ENCODE measurements around the gene ACVR1B.
A peak's percentile ranks its signal among the peaks of the same experiment; 100 is the strongest.

The ACVR1B gene

DNA sequence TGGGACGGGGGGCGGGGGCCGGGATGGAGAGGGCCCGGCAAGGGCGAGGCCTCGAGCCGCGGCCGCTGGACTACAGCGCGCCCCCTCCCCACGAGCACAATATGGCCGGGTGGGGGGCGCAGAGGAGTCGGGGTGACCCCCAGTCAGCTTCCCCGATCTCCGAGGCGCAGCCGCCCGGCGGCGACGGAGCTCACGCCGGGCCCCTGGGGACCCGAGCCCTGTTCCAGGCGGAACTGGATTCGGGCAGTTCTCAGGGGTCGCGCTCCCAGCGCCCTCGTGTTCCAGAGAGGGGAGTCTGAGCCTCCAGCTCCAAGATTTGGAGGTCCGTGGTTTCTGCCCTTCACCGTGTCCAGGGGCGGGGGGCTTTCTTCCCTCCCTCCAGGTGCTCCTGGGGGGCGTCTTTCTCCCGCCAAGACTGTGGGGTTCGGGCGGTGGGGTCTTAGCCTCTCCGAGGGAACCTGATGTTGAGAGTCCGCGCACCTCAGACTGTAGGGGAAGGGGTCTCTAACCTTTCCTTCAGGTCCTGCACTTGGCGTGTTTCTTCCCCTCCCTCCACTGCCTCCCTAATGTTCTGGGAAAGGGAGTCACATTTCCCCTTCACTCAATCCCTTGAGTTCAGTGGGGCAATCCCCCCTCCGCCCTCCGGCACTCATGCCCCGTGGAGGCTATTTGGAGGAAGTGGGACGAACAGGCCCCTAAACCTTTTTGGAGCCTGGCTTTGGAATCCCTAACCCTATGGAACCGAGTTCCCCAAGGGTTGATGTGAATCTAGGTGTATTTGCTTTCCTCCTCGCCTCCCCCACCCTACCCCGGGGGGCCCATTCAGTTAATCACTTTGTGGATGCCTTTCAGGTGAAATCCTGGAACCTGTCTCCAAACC is 584 bp downstream of the ACVR1B start:
- H3K27me3 ChIP-seq (replicated peaks; ENCODE audit: insufficient read depth, low read length) = peaks cover 43% of the 10 kb centered on the region
- no peak overlapping the region for H3K27ac ChIP-seq (ENCODE audit: low read length)

DNA sequence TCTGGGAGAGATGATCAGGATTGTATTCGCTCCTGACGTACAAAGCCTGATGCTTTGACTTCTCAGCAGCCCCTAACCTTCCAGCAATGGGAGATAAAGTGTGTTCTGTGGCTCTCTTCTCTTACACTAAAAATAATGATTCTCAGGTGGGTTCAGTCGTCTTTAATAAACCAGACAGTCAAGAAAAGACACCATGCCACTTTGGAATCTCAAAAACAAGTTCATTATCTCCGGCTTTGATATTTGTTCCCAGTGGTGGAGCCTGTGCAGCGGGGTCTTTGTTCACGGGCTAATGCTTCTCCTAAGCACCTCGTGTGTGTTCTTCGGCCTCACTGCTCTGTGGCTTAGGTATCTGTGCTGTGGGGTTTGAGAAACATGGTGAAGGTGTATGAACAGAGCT is 1.6 kb downstream of the ACVR1B start:
- peaks cover 35% of the 10 kb centered on the region for H3K27me3 ChIP-seq (replicated peaks; ENCODE audit: insufficient read depth, low read length)

More for the DNA sequence above, 584 bp downstream of the ACVR1B start:
- TF ChIP-seq EZH2 (optimal IDR thresholded peaks at IDR 0.05; ENCODE audit: low read depth, low read length) (no peak), EZH2phosphoT487 (IDR thresholded peaks at IDR 0.05; ENCODE audit: low read length) (no peak)
- TF ChIP-seq, protein P1, sequence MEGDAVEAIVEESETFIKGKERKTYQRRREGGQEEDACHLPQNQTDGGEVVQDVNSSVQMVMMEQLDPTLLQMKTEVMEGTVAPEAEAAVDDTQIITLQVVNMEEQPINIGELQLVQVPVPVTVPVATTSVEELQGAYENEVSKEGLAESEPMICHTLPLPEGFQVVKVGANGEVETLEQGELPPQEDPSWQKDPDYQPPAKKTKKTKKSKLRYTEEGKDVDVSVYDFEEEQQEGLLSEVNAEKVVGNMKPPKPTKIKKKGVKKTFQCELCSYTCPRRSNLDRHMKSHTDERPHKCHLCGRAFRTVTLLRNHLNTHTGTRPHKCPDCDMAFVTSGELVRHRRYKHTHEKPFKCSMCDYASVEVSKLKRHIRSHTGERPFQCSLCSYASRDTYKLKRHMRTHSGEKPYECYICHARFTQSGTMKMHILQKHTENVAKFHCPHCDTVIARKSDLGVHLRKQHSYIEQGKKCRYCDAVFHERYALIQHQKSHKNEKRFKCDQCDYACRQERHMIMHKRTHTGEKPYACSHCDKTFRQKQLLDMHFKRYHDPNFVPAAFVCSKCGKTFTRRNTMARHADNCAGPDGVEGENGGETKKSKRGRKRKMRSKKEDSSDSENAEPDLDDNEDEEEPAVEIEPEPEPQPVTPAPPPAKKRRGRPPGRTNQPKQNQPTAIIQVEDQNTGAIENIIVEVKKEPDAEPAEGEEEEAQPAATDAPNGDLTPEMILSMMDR (IDR thresholded peaks at IDR 0.05; ENCODE audit: low read length) = no peak
- Histone ChIP-seq H3K4me1 (ENCODE audit: low read length) (peaks cover 14% of the 10 kb centered on the region), H3F3A (ENCODE audit: insufficient read depth, low read length) (peaks cover 12% of the 10 kb centered on the region; the same call in 1 of the 2 replicates), H4K20me1 (ENCODE audit: insufficient read depth, low read length) (no peaks in the 10 kb centered on the region), H3K79me2 (ENCODE audit: low read length) (no peaks in the 10 kb centered on the region), H3K4me2 (ENCODE audit: low read depth, low read length) (peak overlapping the region; percentile 88), H3K9me2 (replicated peaks; ENCODE audit: insufficient read depth, low read length) (no peaks in the 10 kb centered on the region), H2AFZ (ENCODE audit: low read length) (peak overlapping the region; percentile 80), H3K4me3 (ENCODE audit: low read length) (peak overlapping the region; percentile 64), H3K9me3 (replicated peaks; ENCODE audit: insufficient read depth, low read length) (no peaks in the 10 kb centered on the region), H3K9ac (ENCODE audit: low read length) (peak overlapping the region; percentile 65), H3K36me3 (replicated peaks; ENCODE audit: insufficient read depth, low read length) (no peaks in the 10 kb centered on the region)
- DNase-seq = no peak

DNA sequence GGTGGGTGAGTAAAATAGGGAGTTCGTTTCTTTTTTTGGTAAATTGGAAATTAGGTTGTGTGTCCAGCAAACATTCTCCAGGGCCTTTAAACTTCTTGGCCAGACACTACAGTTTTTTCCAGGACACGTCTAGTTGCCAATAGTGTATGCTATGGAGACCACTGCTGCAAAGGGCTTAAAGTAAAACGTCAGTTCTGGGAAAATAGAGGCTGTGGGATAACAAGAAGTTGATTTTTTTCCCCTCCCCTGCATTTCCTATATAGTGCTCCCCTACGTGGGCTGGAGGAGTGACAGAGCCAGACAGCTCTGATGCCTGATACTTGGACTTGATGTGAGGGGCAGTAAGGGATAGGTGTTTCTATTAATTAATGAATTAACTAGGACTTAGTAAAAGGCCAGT is 2.4 kb downstream of the ACVR1B start:
- no peak overlapping the region for H2AFZ ChIP-seq (ENCODE audit: low read length)
- TF ChIP-seq EZH2 (optimal IDR thresholded peaks at IDR 0.05; ENCODE audit: low read depth, low read length) = no peak
- no peak for TF ChIP-seq EZH2phosphoT487 (IDR thresholded peaks at IDR 0.05; ENCODE audit: low read length)
- TF ChIP-seq, protein P1 (IDR thresholded peaks at IDR 0.05; ENCODE audit: low read length) = no peak
- H3K9me2 ChIP-seq (replicated peaks; ENCODE audit: insufficient read depth, low read length) = no peaks in the 10 kb centered on the region
- H3K9ac ChIP-seq (ENCODE audit: low read length) = no peak overlapping the region
- DNase-seq = no peak
- no peaks in the 10 kb centered on the region for H3K9me3 ChIP-seq (replicated peaks; ENCODE audit: insufficient read depth, low read length)
- H3K4me3 ChIP-seq (ENCODE audit: low read length) = no peak overlapping the region
- no peaks in the 10 kb centered on the region for H4K20me1 ChIP-seq (ENCODE audit: insufficient read depth, low read length)
- no peaks in the 10 kb centered on the region for H3K79me2 ChIP-seq (ENCODE audit: low read length)
- H3K27me3 ChIP-seq (replicated peaks; ENCODE audit: insufficient read depth, low read length) = peaks cover 31% of the 10 kb centered on the region
- H3K27ac ChIP-seq (ENCODE audit: low read length) = no peak overlapping the region
- H3K4me1 ChIP-seq (ENCODE audit: low read length) = peaks cover 14% of the 10 kb centered on the region
- H3F3A ChIP-seq (ENCODE audit: insufficient read depth, low read length) = peaks cover 12% of the 10 kb centered on the region; the same call in 1 of the 2 replicates
- H3K4me2 ChIP-seq (ENCODE audit: low read depth, low read length) = no peak overlapping the region
- H3K36me3 ChIP-seq (replicated peaks; ENCODE audit: insufficient read depth, low read length) = no peaks in the 10 kb centered on the region

More for the DNA sequence above, 1.6 kb downstream of the ACVR1B start:
- Histone ChIP-seq H3F3A (ENCODE audit: insufficient read depth, low read length) (peaks cover 12% of the 10 kb centered on the region; the same call in 1 of the 2 replicates), H3K9me3 (replicated peaks; ENCODE audit: insufficient read depth, low read length) (no peaks in the 10 kb centered on the region), H3K9ac (ENCODE audit: low read length) (no peak overlapping the region), H3K4me1 (ENCODE audit: low read length) (peaks cover 14% of the 10 kb centered on the region), H3K27ac (ENCODE audit: low read length) (no peak overlapping the region), H3K36me3 (replicated peaks; ENCODE audit: insufficient read depth, low read length) (no peaks in the 10 kb centered on the region), H3K79me2 (ENCODE audit: low read length) (no peaks in the 10 kb centered on the region), H3K4me2 (ENCODE audit: low read depth, low read length) (no peak overlapping the region), H3K4me3 (ENCODE audit: low read length) (no peak overlapping the region), H2AFZ (ENCODE audit: low read length) (no peak overlapping the region), H3K9me2 (replicated peaks; ENCODE audit: insufficient read depth, low read length) (no peaks in the 10 kb centered on the region), H4K20me1 (ENCODE audit: insufficient read depth, low read length) (no peaks in the 10 kb centered on the region)
- TF ChIP-seq EZH2 (optimal IDR thresholded peaks at IDR 0.05; ENCODE audit: low read depth, low read length) (no peak), EZH2phosphoT487 (IDR thresholded peaks at IDR 0.05; ENCODE audit: low read length) (no peak)
- TF ChIP-seq, protein P1 (IDR thresholded peaks at IDR 0.05; ENCODE audit: low read length) = no peak
- no peak for DNase-seq

All from MM.1S (cell line).